ENCODE results near the gene XYLT2.

Gene XYLT2

DNA sequence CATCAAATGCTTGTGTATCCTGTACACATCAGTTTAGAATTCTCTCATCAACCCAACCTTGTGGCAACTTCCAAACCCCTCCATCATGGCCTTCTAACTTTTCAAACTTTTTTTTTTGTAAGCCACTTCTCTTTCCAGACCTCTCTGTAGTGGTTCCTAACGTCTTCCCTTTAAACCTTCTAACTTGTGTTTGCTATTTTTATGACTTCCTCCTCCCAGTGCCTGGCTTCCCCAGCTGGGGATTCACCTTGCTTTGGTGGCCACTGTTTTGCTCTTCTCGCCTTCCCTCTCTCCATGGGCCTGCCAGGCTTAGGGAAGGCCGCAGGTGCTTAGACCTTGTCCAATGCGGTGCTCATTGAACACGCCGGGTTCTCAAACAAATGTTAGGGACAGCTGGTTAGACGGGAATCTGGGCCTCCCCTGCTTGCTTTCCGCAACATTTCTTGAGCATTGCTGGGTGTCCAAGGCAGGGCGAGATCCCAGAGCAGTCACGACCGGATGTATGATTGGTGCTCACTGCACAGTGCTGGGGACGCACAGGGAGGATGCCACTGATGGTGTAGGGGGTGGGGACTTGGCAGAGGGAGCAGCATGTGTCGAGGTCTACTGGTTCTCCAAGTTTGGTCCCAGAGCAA, 1.1 kb upstream of the XYLT2 start:
- no peak for DNase-seq (ENCODE audit: low read depth)
- TF ChIP-seq, protein P1, sequence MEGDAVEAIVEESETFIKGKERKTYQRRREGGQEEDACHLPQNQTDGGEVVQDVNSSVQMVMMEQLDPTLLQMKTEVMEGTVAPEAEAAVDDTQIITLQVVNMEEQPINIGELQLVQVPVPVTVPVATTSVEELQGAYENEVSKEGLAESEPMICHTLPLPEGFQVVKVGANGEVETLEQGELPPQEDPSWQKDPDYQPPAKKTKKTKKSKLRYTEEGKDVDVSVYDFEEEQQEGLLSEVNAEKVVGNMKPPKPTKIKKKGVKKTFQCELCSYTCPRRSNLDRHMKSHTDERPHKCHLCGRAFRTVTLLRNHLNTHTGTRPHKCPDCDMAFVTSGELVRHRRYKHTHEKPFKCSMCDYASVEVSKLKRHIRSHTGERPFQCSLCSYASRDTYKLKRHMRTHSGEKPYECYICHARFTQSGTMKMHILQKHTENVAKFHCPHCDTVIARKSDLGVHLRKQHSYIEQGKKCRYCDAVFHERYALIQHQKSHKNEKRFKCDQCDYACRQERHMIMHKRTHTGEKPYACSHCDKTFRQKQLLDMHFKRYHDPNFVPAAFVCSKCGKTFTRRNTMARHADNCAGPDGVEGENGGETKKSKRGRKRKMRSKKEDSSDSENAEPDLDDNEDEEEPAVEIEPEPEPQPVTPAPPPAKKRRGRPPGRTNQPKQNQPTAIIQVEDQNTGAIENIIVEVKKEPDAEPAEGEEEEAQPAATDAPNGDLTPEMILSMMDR (IDR thresholded peaks at IDR 0.05; ENCODE audit: insufficient read depth, low read depth, low read length, missing control alignments), result no peak
- H3K4me3 ChIP-seq (ENCODE audit: low read depth, low read length), result no peak overlapping the region

DNA sequence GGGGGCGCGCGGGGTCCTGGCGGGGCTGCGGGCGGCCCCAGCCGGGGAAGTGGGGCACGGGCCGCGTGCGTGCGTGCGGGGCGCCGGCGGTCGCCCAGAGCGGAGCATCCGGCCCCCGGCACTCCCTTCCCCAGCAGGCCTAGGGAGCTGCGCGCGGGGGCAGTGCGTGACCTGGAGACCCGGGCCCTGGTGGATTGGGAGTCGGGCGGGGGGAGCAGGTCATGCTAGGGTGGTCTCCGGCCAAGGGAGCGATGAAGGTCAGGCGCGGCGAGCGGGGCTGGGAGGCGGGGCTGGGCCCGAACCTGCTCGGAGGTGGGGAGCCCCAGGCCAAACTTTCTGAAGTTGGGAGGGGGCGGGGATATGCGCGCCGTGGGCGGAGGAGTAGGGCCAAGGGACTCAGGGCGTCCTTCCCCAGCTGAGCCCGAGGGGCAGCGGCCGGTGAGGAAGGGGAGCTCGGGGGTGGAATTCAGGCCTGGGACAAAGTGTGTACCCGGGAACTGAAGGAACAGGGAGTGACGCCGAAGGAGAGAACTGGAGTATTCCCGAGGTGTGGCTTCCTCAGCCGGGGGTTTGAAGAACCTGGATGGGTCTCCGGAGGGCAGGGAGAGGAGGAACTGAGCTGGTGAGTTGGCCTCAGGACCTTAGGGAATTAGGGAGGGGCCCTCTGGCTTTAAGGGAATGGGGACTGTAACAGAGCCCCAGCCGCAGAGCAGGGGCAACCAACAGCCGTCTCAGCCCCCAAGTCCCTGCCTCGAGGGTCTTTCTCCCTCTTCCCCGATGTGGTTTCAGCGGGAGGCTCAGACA, 589 bp downstream of the XYLT2 start:
- DNase-seq (ENCODE audit: low read depth), result peak; percentile 57
- TF ChIP-seq, protein P1 (IDR thresholded peaks at IDR 0.05; ENCODE audit: insufficient read depth, low read depth, low read length, missing control alignments), result no peak
- peak overlapping the region; percentile 73 for H3K4me3 ChIP-seq (ENCODE audit: low read depth, low read length)

DNA sequence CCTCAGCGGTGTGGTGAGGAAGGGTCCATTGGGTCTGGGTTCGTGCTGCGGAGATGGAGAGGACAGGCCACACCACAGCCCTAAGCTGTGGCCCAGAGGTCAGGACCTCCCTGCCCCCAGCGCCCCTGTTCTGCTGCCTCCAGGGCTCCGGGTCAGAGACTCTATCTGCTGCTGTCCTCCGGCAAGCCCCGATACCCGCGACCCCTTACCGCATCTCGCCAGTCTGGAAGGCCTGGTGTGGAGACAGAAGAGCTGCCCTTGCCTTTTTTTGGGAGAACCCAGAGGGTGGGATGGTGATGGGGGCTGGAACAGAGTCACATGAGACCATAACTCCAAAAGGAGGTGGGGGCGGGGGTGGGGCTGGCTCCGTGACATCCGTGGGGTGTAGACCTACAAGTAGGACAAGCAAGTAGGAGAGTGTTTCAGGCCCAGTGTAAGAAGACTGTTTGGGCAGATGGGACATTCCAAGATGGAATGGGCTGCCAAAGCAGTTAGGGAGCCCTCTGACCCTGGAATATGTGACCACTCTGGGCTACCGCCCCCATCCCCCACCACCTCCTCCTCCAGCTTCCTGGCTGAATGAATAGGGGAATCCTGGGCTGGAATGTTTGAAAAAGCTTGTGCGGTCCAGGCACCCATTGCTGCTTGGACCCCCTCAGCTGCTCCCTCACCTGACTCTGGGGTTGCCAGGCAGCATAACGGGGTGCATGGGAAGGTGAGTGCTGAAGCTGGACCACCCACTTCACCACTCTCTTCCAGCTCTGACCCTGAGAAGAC, 1.4 kb downstream of the XYLT2 start:
- H3K4me3 ChIP-seq (ENCODE audit: low read depth, low read length), result peak overlapping the region; percentile 73
- DNase-seq (ENCODE audit: low read depth), result no peak
- TF ChIP-seq, protein P1 (IDR thresholded peaks at IDR 0.05; ENCODE audit: insufficient read depth, low read depth, low read length, missing control alignments), result no peak

DNA sequence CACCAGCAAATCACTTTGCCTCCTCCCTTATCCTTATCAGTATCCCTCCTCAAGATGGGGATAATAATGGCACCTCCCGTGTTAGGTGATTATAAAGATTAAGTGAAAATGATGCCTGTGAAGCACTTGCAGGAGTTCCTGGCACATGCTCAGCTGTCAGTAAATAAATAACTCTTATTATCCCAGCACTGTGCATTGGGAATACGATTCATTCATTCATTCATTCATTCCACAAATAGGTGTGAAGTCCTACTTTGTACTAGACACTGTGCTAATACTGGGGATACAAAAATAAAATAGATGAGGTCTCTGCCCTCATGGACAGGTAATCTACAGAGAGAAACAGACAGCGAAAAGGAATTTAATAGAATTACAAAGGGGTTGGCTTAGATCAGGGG, 2.0 kb downstream of the XYLT2 start:
- DNase-seq (ENCODE audit: low read depth), result no peak
- no peak overlapping the region for H3K4me3 ChIP-seq (ENCODE audit: low read depth, low read length)
- TF ChIP-seq, protein P1 (IDR thresholded peaks at IDR 0.05; ENCODE audit: insufficient read depth, low read depth, low read length, missing control alignments), result no peak

DNA sequence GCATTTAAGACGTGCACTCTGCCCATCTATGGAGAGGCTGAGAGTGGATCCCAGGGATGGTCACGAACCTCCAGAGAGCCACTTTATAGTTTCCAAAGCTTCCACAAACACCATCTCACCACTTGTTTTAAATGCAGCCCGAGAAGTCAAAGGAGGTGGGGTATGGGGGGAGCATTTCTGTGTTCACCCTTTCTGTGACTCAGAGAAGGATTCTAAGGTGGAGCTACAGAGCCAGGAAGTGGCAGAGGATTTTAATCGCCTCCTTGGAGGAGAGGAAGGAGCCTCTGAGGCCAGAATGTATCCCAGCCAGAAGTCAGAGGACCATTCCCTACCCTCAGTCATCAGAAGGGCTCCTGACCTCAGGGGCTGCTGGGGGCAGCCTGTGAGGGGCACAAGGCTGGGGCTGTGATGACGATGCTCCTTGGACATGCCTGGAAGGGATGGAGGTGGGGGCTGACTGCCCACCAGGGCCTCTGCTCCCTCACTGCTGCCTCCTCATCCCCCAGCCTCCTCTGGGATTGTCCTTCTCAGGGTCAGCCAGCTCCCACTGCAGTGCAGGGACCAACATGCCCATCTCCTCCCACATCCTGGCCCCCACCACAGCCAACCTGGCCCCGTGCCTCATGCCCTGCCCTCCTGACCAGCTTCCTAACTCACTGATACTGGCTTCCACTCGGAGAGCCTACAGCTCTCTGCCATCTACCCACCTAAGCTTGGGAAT, 2.8 kb downstream of the XYLT2 start:
- H3K4me3 ChIP-seq (ENCODE audit: low read depth, low read length), result no peak overlapping the region
- TF ChIP-seq, protein P1 (IDR thresholded peaks at IDR 0.05; ENCODE audit: insufficient read depth, low read depth, low read length, missing control alignments), result no peak
- no peak for DNase-seq (ENCODE audit: low read depth)

DNA sequence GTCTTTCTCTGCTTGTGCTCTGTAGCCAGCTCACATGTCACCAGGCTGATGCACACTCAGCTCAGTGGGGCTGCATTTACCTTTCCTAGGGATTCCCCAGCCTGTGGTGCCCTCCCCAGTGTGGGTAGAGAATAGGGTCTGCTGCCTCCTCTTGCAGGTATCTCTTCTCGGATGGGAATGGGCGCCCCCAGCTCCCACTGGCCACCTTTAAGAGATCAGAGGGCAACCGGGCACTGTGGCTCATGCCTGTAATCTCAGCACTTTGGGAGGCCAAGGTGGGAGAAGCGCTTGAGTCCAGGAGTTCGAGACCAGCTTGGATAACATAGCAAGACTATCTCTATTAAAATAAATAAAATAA, 3.3 kb downstream of the XYLT2 start:
- DNase-seq (ENCODE audit: low read depth), result no peak
- no peak overlapping the region for H3K4me3 ChIP-seq (ENCODE audit: low read depth, low read length)
- TF ChIP-seq, protein P1 (IDR thresholded peaks at IDR 0.05; ENCODE audit: insufficient read depth, low read depth, low read length, missing control alignments), result no peak

Measured in GM12865 (cell line).